Activated gamma-delta T cell (primary cell): ENCODE measurements around the gene CPA5.
"Not testable (repeated sequence)": the region's sequence is repeated elsewhere in the genome, so short reads cannot be mapped to it uniquely, and the experiment has no call there.

Experiments used
- DNase-seq: peaks from one replicate; lab custom pipeline; 2025; lab: John Stamatoyannopoulos, UW
- total RNA-seq, 2 donors: gene quantifications; one replicate each; lab custom pipeline; 2026; lab: John Stamatoyannopoulos, UW

CPA5 gene, protein sequence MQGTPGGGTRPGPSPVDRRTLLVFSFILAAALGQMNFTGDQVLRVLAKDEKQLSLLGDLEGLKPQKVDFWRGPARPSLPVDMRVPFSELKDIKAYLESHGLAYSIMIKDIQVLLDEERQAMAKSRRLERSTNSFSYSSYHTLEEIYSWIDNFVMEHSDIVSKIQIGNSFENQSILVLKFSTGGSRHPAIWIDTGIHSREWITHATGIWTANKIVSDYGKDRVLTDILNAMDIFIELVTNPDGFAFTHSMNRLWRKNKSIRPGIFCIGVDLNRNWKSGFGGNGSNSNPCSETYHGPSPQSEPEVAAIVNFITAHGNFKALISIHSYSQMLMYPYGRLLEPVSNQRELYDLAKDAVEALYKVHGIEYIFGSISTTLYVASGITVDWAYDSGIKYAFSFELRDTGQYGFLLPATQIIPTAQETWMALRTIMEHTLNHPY
- total RNA-seq = 0 reads per million in 2 donors

DNA sequence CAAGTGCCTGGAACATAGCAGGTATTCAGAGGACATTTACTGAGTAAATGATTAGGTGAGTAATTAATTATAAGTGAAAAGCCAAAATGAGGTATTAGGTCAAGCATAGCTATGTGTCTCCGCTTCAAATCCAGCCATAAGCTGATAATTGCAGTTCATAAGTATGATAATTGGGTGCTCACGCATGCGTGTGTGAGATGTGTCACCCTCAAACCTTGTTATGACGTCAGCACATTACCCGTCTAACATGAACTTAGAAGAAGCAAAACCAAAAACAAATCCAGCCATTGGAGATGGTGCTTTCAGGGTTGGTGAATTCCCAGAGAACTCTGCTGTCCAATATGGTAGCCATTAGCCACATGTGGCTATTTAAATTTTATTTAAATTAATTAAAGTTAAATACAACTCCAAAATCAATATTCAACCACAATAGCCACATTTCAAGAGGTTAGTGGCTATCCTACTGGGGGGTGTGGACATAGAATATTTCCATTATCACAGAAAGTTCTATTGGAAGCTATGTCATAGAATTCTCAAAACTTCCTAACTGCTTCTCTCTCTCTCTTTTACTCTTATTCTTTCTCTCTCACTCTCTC lies at the start of gene CPA5:
Gene CPA5 (plus strand): TSS at position 546 of the 596 bp plus-strand sequence. CDS start 1,670 bp downstream, outside the sequence.
- DNase-seq = no peak

DNA sequence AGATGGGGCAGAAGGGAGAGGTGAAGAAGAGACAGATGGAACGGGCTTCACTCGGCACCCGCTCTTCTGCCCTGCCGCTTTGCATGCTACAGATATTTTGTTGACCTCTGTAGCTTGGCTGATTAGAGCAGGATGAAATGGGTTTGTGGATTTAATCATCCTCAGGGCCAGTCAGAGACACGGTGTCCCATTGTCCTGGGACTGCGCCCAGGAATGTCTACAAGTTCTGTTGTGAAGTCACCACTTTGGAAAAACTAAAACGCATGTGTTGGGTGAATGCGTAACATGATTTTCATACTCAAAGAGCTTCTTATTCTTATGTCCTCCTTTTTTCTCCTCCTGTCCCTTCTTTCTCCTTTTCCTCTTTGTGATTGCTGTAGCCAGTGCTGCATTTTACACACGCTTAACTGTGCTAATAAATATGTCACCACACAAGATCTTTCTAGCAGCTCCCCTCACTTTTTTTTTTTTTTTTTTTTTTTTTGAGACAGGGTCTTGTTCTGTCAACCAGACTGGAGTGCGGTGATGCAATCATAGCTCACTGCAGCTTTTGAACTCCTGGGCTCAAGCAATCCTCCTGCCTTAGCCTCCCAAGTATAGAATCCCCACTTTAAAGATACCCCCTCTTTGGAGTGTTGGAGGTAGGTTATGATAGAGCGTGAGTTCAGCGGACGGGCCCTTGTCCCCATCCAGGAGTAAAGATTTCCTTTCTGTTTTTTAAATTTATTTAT lies 48.2 kb upstream of the CPA5 start:
- DNase-seq = no peak

DNA sequence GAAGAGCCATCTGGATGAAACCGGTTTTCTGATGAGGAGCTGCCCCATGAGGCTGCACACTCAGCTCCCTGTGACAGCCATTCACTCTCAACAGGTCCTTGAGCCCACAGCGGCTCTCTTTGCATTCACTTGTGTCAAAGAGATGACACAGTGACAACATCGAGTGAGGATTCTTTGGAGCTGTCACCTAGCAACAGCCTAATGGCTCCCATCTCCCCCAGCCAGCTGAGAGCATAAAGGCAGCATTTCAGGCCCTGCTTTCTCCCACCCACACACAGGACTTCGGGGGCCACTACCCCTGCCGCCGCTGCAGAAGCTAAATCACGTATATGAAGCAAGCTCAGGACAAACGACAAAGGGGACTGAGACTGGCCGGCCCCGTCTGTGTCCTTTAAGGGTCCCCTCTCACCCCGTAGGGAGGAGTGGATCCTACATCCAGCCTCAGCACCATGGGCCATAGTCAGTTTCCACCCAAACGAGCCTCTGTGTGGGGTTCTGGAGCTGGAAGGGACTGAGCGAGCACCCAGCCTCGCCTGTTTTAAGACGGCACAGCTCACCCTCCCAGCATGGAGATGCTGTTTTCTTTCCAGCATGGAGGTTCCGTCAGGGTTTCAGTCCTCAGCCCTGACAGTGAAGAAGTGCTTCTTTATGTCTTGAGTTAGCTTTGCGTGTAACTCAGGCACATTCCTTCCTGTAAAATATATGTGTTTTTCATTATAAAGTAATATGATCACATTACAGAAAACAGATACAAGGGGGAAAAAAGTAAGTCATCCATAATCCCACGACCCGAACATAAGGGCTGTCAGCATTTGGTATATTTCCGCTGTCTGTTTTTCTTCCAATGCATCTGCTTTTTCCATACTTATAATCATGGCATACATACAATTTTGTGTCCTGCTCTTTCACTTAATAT lies 46.7 kb upstream of the CPA5 start:
- DNase-seq = no peak

DNA sequence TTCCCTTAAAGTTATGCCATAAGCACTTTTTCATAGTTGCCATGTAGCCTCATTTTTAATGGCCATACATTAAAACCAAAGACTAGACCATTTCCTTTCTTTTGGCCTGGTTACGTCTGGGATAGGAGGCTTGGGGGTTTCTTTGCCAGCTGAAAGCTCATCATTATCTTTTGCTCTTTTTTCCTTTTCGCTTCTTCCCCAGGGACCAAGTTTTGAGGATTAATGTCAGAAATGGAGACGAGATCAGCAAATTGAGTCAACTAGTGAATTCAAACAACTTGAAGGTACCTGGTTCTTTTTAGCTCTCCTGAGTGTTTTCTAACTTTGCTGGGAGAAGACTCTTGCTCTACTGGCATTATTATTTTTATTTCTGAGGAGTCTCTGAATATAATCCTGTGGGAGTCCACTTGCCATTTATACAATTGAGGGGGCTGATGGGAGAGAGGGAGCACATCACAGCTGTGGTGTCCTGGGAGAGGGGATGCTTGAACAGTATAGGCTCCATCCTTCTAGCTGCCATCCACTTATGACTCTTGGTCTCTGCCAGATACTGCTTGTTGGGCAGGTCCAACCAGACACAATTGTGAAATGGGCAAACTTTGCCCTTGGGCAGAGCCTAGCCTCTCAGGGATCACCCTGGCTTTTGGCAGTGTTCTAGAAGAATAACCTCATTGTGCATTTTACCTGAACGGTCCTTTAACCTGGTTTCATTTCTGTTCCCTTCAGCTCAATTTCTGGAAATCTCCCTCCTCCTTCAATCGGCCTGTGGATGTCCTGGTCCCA lies 45.9 kb upstream of the CPA5 start:
- DNase-seq = no peak

DNA sequence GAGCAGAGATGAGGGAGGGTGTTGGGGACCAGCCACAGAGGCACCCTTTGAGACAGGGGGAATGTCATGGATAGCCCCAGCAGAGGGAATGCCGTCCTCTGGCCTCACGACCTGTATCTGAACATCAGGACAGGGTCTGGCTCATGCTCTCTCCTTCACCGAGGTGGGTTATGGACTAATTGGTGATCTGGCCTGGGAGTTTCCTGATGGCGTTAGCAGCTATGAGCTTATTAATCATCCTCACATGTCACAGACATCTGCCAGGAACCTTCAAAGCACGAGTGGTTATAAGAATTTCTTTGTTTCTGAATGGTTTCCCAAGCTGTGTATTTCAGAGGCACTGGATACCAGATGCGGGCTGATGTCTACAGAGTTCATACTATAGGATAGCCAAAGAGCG lies 44.8 kb upstream of the CPA5 start:
- no peak for DNase-seq

DNA sequence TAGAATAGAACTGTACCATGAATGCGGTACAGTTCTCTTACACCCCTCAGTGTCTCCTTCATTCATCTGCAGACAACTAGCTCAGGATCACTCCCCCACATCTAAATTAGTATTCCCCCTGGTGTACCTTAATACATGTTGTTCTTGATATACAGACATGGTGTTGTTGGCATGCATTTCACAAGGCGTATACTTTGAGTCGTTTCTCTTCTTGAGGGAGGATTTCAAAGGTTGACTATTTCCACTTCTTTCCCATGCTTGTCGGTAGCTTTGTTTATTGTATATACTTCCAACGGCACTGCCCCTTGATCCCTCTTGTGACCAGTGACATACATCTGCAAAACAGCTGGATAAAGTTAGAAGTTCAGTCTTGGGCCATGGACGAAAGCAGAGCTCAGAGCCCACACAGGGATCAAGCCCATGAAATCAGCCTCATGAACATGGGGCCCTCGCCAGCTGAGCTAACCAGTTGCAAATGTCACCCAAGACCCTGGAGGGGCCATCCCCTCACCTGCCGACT lies 43.1 kb upstream of the CPA5 start:
- DNase-seq = no peak

DNA sequence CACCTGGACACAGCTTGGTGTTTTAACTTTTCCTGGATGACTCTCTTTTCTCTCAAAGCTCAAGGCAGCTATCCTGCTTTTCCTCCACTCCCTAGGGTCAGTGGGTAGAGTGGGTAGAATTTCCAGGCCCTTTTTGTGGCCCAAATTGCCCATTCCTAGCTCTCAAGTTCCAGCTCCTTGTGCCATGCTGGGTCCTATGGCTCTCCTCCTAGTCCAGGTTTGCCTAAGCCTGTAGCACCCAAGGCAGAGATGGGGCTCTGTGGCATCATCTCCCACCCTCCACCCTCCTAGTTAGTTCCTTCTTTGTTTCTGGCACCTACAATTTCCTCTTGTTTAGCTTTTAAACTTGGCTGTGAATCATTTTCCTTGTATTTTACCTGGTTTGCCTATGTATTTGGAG lies 42.0 kb upstream of the CPA5 start:
- DNase-seq = no peak

DNA sequence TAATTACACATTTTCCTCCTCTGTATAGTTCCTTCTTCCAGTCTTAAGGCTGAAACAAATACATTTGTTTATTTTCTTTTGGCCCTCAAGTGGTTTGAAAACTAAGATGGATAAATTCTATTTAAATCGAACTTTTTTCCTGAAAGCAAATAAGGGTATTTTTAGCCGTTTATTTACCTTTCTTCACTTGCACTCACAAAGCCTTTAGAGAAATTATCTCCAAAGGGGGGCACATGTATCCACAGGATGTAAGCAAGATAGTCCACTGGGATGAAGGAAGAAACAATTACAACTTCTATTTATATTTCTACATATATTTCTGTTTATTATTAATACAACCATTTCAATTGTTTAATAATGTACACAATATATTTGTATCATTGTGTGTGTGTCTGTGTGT lies 41.5 kb upstream of the CPA5 start:
- DNase-seq = no peak

DNA sequence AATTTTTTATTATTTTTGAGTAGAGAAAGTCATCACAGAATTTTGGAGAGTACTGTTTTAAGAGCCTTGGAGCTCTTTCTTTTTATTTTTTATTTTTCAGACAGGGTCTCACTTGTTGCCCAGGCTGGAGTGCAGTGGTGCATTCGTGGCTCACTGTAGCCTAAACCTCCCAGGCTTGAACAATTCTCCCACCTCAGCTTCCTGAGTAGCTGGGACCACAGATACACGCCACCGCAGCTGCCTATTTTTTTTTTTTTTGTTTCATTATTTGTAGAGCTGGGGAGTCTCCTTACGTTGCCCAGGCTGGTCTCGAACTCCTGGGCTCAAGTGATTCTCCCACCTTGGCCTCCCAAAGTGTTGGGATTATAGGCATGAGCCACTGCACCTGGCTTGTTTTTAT lies 41.1 kb upstream of the CPA5 start:
- no peak for DNase-seq

DNA sequence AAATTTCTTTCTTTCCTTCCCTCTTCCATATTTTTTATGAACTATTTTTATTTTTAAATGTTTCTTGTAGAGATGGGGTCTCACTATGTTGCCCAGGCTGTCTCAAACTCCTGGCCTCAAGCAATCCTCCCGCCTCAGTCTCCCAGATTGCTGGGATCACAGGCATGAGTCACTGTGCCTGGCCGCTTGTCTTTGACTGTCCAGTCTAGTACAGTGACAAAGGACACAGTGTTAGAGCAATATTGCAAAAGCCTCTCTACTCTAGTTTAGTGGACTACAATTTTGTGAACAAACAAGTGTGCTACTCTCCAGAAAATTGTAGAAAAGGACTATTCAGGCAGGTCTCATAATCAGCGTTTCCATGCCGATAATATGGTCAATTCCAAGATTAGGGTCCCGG lies 40.6 kb upstream of the CPA5 start:
- DNase-seq = no peak

DNA sequence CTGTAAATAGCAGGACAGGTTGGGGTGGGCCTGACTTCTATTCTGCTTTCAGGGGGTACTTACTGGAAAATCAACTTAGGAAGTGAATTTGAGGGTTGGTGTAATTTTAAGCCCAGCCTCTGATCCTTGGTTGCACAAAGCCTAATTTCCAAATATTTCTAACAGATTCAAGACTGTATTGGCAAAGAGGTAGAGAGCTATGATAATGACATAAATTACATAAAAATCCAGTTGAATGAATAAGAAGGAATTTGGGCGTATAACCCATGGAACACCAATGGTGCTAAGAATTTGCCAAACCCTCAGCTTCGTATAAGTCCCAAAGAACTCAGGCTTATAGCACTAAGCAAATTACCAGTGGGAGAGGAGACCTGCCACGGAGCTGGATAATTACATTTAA lies 39.7 kb upstream of the CPA5 start:
- no peak for DNase-seq

DNA sequence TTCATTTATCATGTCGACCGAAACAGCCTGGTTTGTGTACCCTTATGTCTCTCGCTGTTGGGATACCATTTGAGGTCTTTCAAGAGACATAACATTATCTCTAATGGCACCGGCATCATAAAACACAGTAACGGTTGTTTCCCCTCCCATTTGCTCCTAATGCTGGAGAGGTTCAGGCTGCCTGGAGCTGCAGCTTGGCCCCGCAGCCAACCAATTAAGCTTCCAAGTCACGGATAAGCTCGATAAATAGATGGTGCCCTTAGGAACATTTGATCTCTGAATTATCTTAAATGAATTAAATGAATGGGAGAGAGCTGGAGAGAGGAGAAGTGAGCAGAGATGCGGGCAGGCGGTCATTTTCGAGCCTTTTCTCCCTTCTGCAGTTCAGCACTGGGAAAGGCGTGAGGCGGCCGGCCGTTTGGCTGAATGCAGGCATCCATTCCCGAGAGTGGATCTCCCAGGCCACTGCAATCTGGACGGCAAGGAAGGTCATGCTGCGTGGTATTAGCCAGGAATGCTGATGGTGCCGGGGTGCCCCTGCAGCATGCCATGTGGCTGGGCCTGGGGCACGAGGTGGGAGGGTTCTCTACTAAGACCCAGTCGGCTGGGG lies 39.1 kb upstream of the CPA5 start:
- DNase-seq = no peak

DNA sequence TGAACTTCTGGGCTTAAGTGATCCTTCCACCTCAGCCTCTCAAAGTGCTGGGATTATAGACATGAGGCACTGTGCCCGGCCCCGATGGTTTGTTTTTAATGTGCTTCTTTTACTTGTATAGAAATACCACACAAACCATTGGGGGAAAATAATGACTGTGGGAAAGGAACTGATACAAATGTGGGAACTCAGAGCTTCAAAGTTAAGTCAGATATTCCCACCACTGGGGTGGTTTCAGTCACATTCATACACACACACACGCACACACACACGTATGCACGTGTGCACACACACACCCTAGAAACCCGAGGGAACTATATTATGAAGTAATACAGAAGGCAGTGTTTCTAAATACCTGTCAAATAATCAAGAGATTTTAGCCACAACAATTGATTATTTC lies 34.6 kb upstream of the CPA5 start:
- no peak for DNase-seq

DNA sequence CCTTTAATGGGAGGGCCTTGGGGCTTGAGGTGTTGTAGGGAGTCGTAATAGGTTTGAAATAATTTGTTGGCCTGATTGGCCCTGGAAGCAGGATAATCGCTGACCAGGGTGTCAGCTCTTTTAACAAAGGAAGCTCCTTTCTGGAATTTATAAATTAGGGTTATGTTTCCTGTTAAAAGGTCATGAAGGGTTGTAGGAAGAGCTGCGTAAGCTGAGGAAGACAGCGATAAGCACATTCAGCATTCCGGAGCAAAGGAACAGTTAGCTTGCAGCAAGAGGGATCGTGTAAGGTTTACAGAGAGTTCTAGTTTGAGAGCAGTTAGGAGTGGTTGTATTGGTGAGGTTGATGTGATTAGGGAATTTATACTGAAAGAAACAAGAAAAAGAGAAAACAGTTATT lies 30.3 kb upstream of the CPA5 start:
- DNase-seq = no peak

DNA sequence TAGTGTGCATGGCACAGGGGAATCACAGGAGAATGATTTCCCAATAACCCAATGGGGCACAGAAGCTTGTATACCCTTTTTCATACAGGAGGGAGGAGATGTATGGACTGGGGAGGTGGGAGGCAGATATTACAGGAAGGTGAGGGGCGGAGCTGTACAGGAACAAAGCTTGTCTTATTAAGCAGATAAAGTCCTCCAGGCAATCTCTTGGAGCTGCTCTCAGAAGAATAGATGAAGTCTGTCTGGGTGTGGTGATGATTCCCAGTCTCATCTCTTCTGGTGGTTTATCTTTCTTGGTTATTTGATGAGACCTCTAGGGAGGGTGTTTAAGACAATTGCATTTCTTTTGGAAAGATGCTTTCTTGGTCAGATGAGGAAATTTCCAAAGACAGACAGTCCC lies 25.1 kb upstream of the CPA5 start:
- DNase-seq = no peak

DNA sequence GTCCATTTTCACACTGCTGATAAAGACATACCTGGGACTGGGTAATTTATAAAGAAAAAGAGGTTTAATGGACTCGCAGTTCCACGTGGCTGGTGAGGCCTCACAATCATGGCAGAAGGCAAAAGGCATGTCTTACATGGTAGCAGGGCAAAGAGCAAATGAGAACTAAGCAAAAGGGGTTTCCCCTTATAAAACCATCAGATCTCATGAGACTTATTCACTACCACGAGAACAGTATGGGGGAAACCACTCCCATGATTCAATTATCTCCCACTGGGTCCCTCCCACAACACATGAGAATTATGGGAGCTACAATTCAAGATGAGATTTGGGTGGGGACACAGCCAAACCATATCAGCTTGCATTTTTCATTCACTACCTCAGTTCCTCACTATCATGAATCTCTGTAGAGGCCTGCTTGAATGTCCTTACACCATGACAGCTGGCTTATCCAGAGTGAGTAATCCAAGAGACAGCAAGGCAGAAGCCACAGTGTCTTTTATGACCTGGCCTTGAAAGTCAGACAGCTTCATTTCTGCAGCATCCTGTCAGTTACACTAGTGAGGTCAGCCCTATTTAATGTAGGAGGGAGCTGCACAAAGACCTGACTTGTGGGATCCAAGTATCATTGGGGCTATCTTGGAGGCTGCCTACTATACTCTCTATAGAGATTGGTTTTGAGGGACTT lies 22.9 kb upstream of the CPA5 start:
- DNase-seq = not testable (repeated sequence)

DNA sequence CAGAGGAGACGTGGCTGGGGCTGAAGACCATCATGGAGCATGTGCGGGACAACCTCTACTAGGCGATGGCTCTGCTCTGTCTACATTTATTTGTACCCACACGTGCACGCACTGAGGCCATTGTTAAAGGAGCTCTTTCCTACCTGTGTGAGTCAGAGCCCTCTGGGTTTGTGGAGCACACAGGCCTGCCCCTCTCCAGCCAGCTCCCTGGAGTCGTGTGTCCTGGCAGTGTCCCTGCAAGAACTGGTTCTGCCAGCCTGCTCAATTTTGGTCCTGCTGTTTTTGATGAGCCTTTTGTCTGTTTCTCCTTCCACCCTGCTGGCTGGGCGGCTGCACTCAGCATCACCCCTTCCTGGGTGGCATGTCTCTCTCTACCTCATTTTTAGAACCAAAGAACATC lies 22.0 kb upstream of the CPA5 start:
- no peak for DNase-seq

DNA sequence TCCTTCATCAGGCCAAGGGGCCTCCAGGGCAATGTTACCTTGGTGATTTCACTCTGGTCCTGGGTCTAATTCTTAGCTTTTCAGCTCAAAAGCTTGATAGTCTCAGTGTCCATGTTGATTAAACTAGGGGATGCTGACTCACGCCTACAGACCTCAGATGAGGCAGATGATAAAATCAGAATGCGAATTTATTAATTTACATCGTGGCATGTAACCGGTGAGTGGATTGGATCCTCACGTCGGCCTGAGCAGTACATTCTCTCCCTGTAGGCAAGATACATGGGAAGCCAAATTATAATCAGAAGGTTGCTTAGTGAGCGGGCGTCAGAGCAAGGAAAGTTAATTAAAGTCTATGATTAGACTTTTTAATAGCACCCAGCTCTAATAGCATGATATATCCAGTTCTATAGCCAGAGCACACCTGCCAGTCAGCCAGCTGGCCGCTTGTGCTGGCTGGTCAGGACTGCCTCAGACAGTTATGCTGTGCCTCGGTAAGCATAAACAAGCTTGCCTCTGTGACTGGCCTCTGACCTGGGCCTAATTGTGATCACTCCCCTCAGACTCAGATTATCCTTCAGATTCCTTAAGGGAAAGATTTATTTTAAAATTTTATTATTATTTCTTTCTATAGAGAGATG lies 20.2 kb upstream of the CPA5 start:
- DNase-seq = no peak

DNA sequence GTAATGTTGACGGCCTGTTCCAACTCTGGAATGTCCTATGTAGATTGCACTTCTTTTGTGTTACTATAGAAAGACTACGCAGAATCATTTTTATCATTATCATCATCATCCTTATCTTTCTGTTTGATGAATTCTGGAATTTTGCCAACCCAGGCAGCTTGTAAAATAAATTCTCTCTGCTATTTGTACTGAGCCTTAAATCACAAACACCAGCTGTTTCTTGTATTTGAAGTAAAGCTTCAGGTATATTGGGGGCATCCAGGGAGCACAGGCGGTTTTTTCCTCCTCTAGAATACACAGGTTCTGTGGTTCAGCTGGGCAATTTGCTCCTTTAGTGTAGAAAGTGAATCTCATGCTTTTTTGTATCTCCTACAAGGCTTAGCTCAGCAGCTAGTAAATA lies 14.9 kb upstream of the CPA5 start:
- DNase-seq = no peak
